OCI-LY7 (cell line): ENCODE results near the gene OST4. TPM values are rescaled to one million over a fixed set of nuclear protein-coding genes. Genes with fewer than 3 reads are reported as not detected.

ENCODE experiments used
- BruUV-seq: library from RNA; stranded (reverse); fragments of 400-500 nt; replicated peaks from 2 replicates; lab custom pipeline; 2021; lab: Mats Ljungman, UMichigan
- CTCF ChIA-PET: fragments of 300-600 bp; sonication (Branson Sonifier 250); formaldehyde crosslinking; loops from one replicate; lab custom pipeline; 2022; ENCODE audit warnings: antibody characterized with exemption; ENCODE audit not compliant: unreplicated experiment; lab: Charles Lee
- POLR2A ChIA-PET: fragments of 300-600 bp; sonication (Branson Sonifier 250); formaldehyde crosslinking; loops from one replicate; lab custom pipeline; 2022; ENCODE audit warnings: antibody characterized with exemption; lab: Charles Lee
- DNase-seq: peaks from one replicate; pipeline ENCODE4 v3.0.0-alpha.2; 2015; ENCODE audit warnings: low spot score
- H2AFZ ChIP-seq: fragments of 200-600 bp; sonication (generic), shearing (Covaris generic); 2 replicates; pipeline ENCODE4 v1.6.1; 2014; ENCODE audit warnings: mild to moderate bottlenecking, antibody characterized with exemption, low read length, moderate library complexity
- H3K27ac ChIP-seq: fragments of 200-600 bp; sonication (generic); 2 replicates; pipeline ENCODE4 v1.5.1; 2014; ENCODE audit warnings: mixed run types, low read depth, mild to moderate bottlenecking, moderate library complexity, low read length, inconsistent platforms; ENCODE audit not compliant: poor library complexity, severe bottlenecking
- H3K36me3 ChIP-seq: fragments of 200-600 bp; sonication (generic); 2 replicates; pipeline ENCODE4 v1.6.1; 2014; ENCODE audit warnings: mild to moderate bottlenecking, antibody characterized with exemption, low read length, moderate library complexity, mixed read lengths; ENCODE audit not compliant: insufficient read depth
- H3K4me1 ChIP-seq: fragments of 200-600 bp; sonication (generic); 2 replicates; pipeline ENCODE4 v1.5.1; 2014; ENCODE audit warnings: mild to moderate bottlenecking, low read length; ENCODE audit not compliant: insufficient read depth, poor library complexity, severe bottlenecking
- H3K4me2 ChIP-seq: fragments of 200-600 bp; sonication (generic); 2 replicates; pipeline ENCODE4 v1.6.1; 2014; ENCODE audit warnings: mild to moderate bottlenecking, low read length
- H3K4me3 ChIP-seq: fragments of 200-600 bp; sonication (generic); 2 replicates; pipeline ENCODE4 v1.5.1; 2014; ENCODE audit warnings: mild to moderate bottlenecking, low read depth, low read length; ENCODE audit not compliant: poor library complexity, severe bottlenecking
- H3K79me2 ChIP-seq: fragments of 200-600 bp; sonication (generic); 2 replicates; pipeline ENCODE4 v1.6.1; 2016; ENCODE audit warnings: low read depth, mild to moderate bottlenecking, low read length, moderate library complexity, mixed read lengths; ENCODE audit not compliant: insufficient read depth
- H3K9me2 ChIP-seq: fragments of 200-600 bp; sonication (generic); 2 replicates; pipeline ENCODE4 v1.6.1; 2016; ENCODE audit warnings: mild to moderate bottlenecking, low read length, mixed read lengths; ENCODE audit not compliant: insufficient read depth
- H3K9me3 ChIP-seq: fragments of 200-600 bp; sonication (generic); 2 replicates; pipeline ENCODE4 v1.6.1; 2014; ENCODE audit warnings: mild to moderate bottlenecking, mixed run types, low read length, mixed read lengths
- H4K20me1 ChIP-seq: fragments of 200-600 bp; sonication (generic); 2 replicates; pipeline ENCODE4 v1.6.1; 2014; ENCODE audit warnings: mild to moderate bottlenecking, antibody characterized with exemption, low read length, moderate library complexity, mixed read lengths; ENCODE audit not compliant: insufficient read depth
- CTCF ChIP-seq: fragments of 200-600 bp; sonication (generic); conservative IDR thresholded peaks from 2 replicates; pipeline ENCODE4 v1.5.1; 2014; ENCODE audit warnings: mild to moderate bottlenecking, antibody characterized with exemption, low read length, moderate library complexity, mixed read lengths
- EZH2phosphoT487 ChIP-seq: fragments of 200-600 bp; sonication (generic); IDR thresholded peaks from 2 replicates; pipeline ENCODE4 v1.6.1; 2018; ENCODE audit warnings: low read depth, borderline replicate concordance, mild to moderate bottlenecking, mixed run types, antibody characterized with exemption, low read length, moderate library complexity, mixed read lengths
- intact Hi-C: fragments of 100-400 bp; cut with micrococcal nuclease; formaldehyde crosslinking; loops from one replicate; pipeline ENCODE4 v1.10.0; 2022; ENCODE audit not compliant: unreplicated experiment
- total RNA-seq, 2 experiments: library from RNA; depleted of rRNA in 1 of 2; stranded (reverse); fragments of >200 nt in 1 of 2; shearing (Covaris generic) in 1 of 2; gene quantifications; 2 replicates each; pipeline ENCODE4 v1.2.3, GENCODE V29; 2014 to 2022

The OST4 gene
- total RNA-seq, 2 experiments from 2014 or later, result 214 to 267 TPM

- Histone ChIP-seq H3K4me3 (peak within 1 kb of the TSS; percentile 90), H3K9me2 (no peaks in the 10 kb centered on the region), H3K4me2 (peak within 1 kb of the TSS; percentile 90), H3K9me3 (no peaks in the 10 kb centered on the region), H4K20me1 (no peaks in the 10 kb centered on the region), H2AFZ (peak within 1 kb of the TSS; percentile 84; the same call in 1 of the 2 replicates), H3K4me1 (peaks cover 20% of the 10 kb centered on the region), H3K79me2 (no peaks in the 10 kb centered on the region), H3K36me3 (peaks cover 32% of the 10 kb centered on the region; the same call in 1 of the 2 replicates), H3K27ac (peak within 1 kb of the TSS; percentile 89)
- ChIA-PET POLR2A (interaction anchor here (0.6 to 3.5 kb wide), 12 partner anchors 10 to 241 kb away, joined by 3 to 29 read pairs (median 6); partner anchors contain the start of genes OST4 and TMEM214), CTCF (interaction anchor here (0.6 to 0.7 kb wide), 3 partner anchors 36 to 96 kb away, joined by 4 to 5 read pairs (median 5); no protein-coding TSS in a partner anchor)
- intact Hi-C loops, result loop anchor here (1.0 to 5.0 kb wide), 5 partner anchors 19 to 306 kb away; partner anchors contain the start of genes GTF3C2, KHK, OST4 and TMEM214
- peak; percentile 98 for DNase-seq
- no TSS peak for BruUV-seq
- TF ChIP-seq EZH2phosphoT487 (no peak), CTCF (no peak)
Measured at GRCh38 chr2:27050996-27051901, 20.2 kb downstream of the OST4 start, which contains the start of gene AGBL5. AGBL5 (plus strand) TSS chr2:27051668; CDS start chr2:27052959, 1,291 bp downstream.

- H3K9me3 ChIP-seq, result no peaks in the 10 kb centered on the region
- intact Hi-C loops, result loop anchor here (1.0 to 5.0 kb wide), 3 partner anchors 18 to 306 kb away; partner anchors contain the start of genes GTF3C2 and TMEM214
- H2AFZ ChIP-seq, result peak overlapping the region; percentile 84
- TF ChIP-seq CTCF (peak; percentile 39; the same call in 1 of the 2 replicates), EZH2phosphoT487 (no peak)
- H3K36me3 ChIP-seq, result peaks cover 24% of the 10 kb centered on the region; the same call in 1 of the 2 replicates
- no peaks in the 10 kb centered on the region for H3K79me2 ChIP-seq
- H3K9me2 ChIP-seq, result no peaks in the 10 kb centered on the region
- CTCF ChIA-PET, result interaction anchor here (0.6 to 0.7 kb wide), 2 partner anchors 37 to 95 kb away, joined by 5 read pairs; no protein-coding TSS in a partner anchor
- H3K4me2 ChIP-seq, result peak overlapping the region; percentile 90
- DNase-seq, result peak; percentile 90
- H3K4me1 ChIP-seq, result peaks cover 20% of the 10 kb centered on the region
- H4K20me1 ChIP-seq, result no peaks in the 10 kb centered on the region
- no TSS peak for BruUV-seq
- H3K4me3 ChIP-seq, result peak overlapping the region; percentile 90
- POLR2A ChIA-PET, result interaction anchor here (1.0 to 3.5 kb wide), 10 partner anchors 9 to 242 kb away, joined by 3 to 29 read pairs (median 6); partner anchors contain the start of genes OST4 and TMEM214
- H3K27ac ChIP-seq, result peak overlapping the region; percentile 89
Measured at GRCh38 chr2:27050281-27050995, 21.0 kb downstream of the OST4 start.
